DOHH2 (cell line): ENCODE data around the gene ECEL1.

ENCODE experiments used
- CTCF ChIP-seq: fragments of 200-600 bp; sonication (generic); IDR thresholded peaks from one replicate; pipeline ENCODE4 v1.5.1; 2014; ENCODE audit warnings: antibody characterized with exemption, mild to moderate bottlenecking, low read depth, low read length; ENCODE audit not compliant: poor library complexity, severe bottlenecking
- EZH2phosphoT487 ChIP-seq: fragments of 200-600 bp; sonication (generic); IDR thresholded peaks from 2 replicates; pipeline ENCODE4 v1.6.1; 2017; ENCODE audit warnings: borderline replicate concordance, mild to moderate bottlenecking, antibody characterized with exemption, low read length, moderate library complexity, mixed read lengths

GRCh38 chr2:232477751-232478510, 9.7 kb downstream of the ECEL1 start:
- TF ChIP-seq CTCF, result no peak
- TF ChIP-seq EZH2phosphoT487, result no peak
